K562 (cell line): Measurements from ENCODE around the gene CDKN2B-AS1.

ENCODE experiments used
- EGR1 ChIP-seq: fragments of 450-650 bp; conservative IDR thresholded peaks from 2 replicates; pipeline ENCODE4 v1.6.1; 2017; ENCODE audit warnings: mild to moderate bottlenecking
- ZBTB9 ChIP-seq: fragments of 450-650 bp; formaldehyde crosslinking; IDR thresholded peaks from 2 replicates; pipeline ENCODE4 v1.4.0; 2020; ENCODE audit warnings: mild to moderate bottlenecking, moderate library complexity
- ZKSCAN1 ChIP-seq: fragments of 150-350 bp; IDR thresholded peaks from 2 replicates; pipeline ENCODE4 v1.6.1; 2016; ENCODE audit warnings: low read depth, low read length

- no peak for TF ChIP-seq EGR1
- no peak for TF ChIP-seq ZBTB9 (CRISPR knock-in tag)
- TF ChIP-seq ZKSCAN1, result no peak
Measured at GRCh38 chr9:21982861-21983560, 11.6 kb upstream of the CDKN2B-AS1 start.
